Germinal center (tissue), 1 donor: ENCODE data around the gene MRPS16.
A peak's percentile ranks its signal among the peaks of the same experiment; 100 is the strongest.

ENCODE experiments used
- DNase-seq: peaks from one replicate; pipeline ENCODE4 v3.0.0; 2012; ENCODE audit warnings: mixed read lengths, low spot score

The MRPS16 gene

GRCh38 chr10:73239908-73240307 is 12.5 kb downstream of the MRPS16 start:
- no peak for DNase-seq

GRCh38 chr10:73238990-73239566 is 13.4 kb downstream of the MRPS16 start:
- DNase-seq, result no peak

DNA sequence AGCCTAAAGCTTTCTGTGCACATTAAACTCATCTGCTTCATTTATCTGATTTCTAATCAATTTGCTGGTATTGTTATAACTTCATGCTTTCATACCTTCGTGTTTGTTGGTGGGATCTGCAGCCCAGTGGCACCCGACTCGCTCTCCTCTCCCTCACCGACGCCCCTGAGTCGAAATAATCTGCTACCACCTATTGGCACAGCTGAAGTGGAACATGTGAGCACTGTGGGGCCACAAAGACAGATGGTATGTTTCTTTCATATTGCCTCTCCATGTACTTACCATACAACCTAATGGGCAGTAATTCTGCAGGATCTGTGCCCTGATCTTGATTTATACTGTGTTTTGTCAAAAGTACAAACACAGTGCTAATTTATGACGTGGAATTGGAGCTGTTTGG is 17.7 kb downstream of the MRPS16 start:
- DNase-seq, result no peak

GRCh38 chr10:73233883-73234282 is 18.6 kb downstream of the MRPS16 start:
- no peak for DNase-seq

- no peak for DNase-seq
Observed at GRCh38 chr10:73232887-73233286, 19.6 kb downstream of the MRPS16 start.

DNA sequence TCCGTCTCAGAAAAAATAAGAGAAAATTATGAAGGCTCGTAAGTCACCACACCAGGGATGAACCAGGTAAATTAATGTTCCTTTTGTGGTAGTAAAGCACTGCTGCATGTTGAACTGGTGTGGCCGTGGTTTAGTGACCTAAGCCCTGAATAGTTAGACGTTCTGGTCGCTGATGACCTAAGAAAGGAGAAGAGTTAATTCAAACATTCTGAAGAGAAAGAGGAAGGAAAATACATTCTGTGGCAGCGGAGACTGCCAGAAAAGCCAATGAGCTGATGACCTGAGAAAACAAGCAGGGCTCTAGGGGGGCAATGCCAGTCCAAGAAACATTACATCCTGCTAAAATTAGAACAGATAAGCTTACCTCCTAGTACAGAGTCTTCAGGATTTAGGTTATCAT is 22.9 kb downstream of the MRPS16 start:
- no peak for DNase-seq

GRCh38 chr10:73228247-73228646 is 24.2 kb downstream of the MRPS16 start:
- DNase-seq, result no peak

- DNase-seq, result no peak
Observed at GRCh38 chr10:73226663-73227062, 25.8 kb downstream of the MRPS16 start.

DNA sequence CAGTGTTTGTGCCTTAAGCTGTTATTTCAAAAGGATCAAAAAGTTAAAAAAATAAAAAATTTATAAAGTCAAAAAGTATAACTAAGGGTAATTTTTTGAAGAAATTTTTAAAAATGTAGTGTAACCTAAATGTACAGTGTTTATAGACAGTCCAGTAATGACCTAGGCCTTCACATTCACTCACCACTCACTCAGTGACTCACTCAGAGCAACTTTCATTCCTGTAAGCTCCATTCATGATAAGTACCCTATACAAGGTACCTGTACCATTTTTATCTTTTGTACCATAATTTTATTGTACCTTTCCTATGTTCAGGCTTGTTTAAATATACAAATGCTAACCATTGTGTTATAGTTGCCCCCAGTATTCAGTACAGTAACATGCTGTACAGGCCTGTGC is 26.9 kb downstream of the MRPS16 start:
- DNase-seq, result no peak

GRCh38 chr10:73220989-73221388 is 31.5 kb downstream of the MRPS16 start:
- DNase-seq, result no peak

DNA sequence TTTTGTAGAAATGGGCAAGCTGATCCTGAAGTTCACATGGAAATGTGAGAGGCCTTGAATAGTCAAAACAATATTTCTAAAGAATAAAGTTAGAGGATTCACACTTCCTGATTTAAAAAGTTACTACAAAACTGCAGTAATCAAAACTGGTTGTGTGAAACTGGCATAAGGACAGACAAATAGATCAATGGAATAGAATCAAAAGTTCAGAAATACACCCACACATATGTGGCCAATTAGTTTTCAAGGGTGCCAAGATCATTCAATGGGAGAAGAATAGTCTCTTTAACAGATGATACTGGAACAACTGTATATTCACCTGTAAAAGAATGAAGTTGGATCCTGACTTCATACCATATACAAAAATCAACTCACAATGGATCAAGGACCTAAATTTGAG is 33.1 kb downstream of the MRPS16 start:
- no peak for DNase-seq

- peak; percentile 18 for DNase-seq
Observed at GRCh38 chr10:73218431-73219191, 33.8 kb downstream of the MRPS16 start.

DNA sequence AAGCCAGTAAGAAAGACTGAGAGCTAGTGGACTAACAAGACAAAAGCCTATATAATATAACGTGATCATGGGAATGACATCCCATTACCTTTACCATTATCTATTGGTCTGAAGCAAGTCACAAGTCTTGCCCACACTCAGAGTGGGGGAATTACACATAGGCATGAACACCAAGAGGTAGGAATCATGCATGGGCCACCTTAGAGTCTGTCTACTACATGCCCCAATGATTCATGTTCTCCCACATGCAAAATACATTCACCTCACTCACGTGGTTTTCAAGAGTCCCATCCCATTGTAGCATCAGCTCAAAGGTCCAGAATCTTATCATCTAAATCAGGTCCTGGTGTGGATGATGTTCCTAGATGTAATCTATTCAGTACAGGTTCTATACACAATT is 34.8 kb downstream of the MRPS16 start:
- no peak for DNase-seq

DNA sequence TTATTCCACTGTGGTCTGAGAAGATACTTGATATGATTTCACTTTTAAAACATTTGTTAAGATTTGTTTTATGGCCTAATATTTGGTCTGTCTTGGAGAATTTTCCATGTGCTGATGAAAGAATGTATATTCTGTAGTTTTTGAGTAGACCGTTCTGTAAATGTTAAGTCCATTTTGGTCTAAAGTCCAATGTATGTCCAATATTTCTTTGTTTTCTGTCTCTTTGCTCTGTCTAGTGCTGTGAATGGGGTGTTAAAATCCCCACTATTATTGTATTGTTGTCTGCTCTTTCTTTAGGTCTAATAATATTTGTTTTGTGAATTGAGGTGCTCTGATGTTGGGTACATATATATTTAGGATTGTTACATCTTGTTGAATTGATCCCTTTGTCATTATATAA is 36.7 kb downstream of the MRPS16 start:
- no peak for DNase-seq

GRCh38 chr10:73211106-73211811 is 41.2 kb downstream of the MRPS16 start:
- no peak for DNase-seq

GRCh38 chr10:73210395-73211105 is 41.9 kb downstream of the MRPS16 start:
- no peak for DNase-seq

GRCh38 chr10:73209705-73210104 is 42.7 kb downstream of the MRPS16 start:
- DNase-seq, result no peak

DNA sequence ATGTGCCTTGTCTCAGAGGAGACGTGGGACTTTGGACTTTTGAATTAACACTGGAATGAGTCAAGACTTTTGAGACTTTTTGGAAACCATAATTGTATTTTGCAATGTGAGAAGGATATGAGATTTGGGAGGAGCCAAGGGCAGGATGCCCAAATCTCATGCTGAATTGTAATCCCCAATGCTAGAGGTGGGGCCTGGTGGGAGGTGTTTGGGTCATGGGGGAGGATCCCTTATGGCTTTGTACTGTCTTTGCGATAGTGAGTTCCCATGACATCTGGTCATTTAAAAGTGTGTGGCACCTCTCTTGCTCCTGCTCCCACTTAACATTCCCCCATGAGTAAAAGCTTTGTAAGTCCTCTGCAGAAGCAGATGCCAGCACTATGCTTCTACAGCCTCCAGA is 44.6 kb downstream of the MRPS16 start:
- DNase-seq, result no peak

GRCh38 chr10:73206385-73206784 is 46.1 kb downstream of the MRPS16 start:
- no peak for DNase-seq

GRCh38 chr10:73205890-73206289 is 46.6 kb downstream of the MRPS16 start:
- no peak for DNase-seq

GRCh38 chr10:73205081-73205480 is 47.4 kb downstream of the MRPS16 start:
- DNase-seq, result no peak
